Stimulated activated CD8-positive, alpha-beta memory T cell treated with anti-CD3 and anti-CD28 coated beads, Interleukin-15, amount 100 ng/mL, for 24 hours (primary cell): ENCODE data around the gene COL2A1.

Experiments used
- DNase-seq: peaks from one replicate; pipeline ENCODE4 v3.0.0-alpha.2; 2020; ENCODE audit warnings: low read depth

COL2A1 gene

GRCh38 chr12:48012070-48012469 is 7.8 kb upstream of the COL2A1 start:
- no peak for DNase-seq

GRCh38 chr12:48010366-48010970 is 6.2 kb upstream of the COL2A1 start:
- DNase-seq: no peak

DNA sequence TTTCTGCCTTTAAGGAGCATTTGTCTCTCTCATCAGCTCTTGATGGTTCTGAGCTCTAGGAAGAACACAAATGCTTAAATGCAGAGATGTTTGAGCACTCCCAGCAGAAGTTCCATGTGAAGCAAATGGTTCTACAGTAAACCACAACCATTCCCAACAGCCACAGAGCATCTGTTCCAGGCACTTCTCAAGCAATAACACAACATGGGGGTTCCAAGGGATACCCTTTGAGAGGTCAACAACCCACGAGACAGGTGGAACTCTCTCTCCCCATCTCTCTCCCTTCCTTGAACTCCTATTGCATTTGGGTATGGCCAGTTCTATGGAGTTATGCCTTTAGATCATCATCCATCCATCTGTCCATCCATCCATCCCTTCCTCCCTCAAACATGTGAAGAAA is 5.2 kb upstream of the COL2A1 start:
- no peak for DNase-seq

DNA sequence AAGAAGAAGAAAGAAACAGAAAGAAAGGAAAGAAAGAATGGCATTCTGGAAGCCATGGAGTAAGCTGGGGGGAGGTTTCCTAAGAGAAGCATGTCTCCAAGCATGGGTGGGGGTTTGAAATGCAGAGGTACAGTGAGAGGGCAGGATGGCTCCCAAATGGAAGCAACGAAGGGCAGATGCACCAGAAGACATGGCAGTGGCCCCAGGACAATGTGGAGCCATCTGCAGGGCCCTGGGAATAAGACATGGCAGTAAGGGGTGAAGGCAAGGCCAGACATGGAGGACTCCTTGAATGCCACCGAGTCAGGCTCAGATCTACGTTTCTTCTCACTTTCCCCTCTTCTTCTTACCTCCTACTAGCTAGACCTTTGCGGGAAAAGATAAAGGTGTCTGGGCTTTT is 4.7 kb upstream of the COL2A1 start:
- no peak for DNase-seq

- DNase-seq: no peak
Observed at GRCh38 chr12:48008349-48008748, 4.1 kb upstream of the COL2A1 start.

DNA sequence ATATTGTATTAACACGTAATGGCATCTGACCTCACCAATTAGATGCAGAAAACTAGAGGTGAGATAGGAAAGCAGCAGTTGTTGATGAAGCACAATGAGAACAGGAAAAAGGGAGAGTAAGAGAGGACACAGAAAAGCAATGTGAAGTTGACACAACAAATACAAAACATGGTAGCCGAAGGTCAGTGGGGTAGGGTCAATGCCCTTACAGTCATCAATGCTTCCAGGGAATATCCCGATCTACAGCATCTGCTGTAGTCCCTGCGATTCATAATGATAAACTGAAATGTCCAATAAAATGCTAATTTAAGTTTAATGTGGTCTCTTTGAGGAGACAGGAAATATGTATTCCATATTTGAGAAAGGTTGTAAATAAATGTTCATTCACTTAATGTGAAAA is 2.9 kb upstream of the COL2A1 start:
- no peak for DNase-seq

DNA sequence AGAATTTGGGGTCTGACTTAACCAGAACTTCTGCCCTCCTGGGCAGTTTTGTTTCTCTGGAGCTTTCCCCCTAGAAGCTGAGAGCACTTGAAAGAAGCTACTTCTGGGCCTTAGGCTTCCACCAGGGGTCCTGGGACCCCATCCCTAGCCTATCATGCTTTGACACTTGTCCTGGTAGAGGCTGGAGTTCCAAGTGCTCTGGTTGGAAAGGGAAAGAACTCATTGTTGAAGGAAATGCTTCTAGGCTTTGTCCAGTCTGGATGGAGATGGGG is 1.4 kb upstream of the COL2A1 start:
- no peak for DNase-seq

DNA sequence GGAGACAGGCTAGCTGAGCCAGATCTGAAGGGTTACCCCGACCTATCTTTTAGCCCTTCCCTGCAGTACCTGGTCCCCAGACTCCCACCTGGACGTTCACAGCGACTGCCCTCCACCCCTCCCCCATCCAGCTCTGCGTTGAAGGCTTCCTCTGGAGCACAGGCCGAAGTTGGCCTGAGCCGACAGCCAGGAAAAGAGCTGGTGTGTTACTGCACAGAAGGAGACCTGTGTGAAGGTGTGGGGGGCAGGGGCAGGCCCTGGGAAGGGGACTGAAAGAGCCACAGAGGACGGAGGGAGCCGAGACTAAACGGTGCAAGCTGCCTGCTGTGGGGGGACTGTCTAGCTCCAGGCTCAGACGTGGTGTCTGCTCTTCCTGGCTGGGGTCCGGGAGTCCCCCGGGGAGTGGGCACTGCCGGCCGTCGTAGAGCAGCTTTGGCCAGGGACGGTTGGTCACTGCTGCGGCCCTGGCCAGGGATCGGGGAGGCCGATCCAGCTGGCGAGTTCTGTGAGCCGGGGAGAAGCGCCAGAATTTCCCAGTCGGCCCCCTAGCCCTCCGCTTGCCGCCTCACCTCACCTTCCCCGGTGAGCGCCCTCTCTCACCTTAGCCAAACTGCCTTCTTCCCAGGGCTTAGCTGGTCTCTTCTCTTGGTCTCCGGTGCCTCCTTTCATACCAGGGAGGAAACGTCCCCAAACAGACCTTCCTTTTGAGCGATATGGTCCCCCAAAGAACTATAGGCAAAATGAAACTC is 899 bp upstream of the COL2A1 start:
- DNase-seq: no peak

- no peak for DNase-seq
Observed at GRCh38 chr12:48003226-48004052, 837 bp downstream of the COL2A1 start.

DNA sequence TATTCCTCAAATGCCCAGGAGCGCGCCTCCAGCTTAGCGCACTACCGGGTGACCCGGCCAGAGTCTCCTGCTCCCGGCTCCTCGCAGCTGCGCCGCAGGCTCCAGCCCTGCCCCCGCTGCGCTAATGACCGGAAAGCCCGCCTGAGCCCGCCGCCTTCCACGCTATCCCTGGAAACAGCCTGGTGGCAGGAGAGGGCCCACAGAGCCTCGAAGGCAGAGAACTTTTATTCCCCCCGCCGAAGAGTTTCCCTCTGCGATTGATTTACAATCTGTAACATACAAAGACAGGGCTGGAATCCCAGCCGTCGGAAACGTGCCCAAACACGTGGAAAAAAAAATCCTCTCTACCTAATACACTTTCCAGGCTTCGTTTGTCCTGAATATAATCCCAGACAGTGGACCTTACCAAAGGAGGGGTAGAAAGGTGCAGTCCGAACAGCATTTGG is 1.5 kb downstream of the COL2A1 start:
- no peak for DNase-seq

GRCh38 chr12:48002414-48002730 is 1.9 kb downstream of the COL2A1 start:
- no peak for DNase-seq

DNA sequence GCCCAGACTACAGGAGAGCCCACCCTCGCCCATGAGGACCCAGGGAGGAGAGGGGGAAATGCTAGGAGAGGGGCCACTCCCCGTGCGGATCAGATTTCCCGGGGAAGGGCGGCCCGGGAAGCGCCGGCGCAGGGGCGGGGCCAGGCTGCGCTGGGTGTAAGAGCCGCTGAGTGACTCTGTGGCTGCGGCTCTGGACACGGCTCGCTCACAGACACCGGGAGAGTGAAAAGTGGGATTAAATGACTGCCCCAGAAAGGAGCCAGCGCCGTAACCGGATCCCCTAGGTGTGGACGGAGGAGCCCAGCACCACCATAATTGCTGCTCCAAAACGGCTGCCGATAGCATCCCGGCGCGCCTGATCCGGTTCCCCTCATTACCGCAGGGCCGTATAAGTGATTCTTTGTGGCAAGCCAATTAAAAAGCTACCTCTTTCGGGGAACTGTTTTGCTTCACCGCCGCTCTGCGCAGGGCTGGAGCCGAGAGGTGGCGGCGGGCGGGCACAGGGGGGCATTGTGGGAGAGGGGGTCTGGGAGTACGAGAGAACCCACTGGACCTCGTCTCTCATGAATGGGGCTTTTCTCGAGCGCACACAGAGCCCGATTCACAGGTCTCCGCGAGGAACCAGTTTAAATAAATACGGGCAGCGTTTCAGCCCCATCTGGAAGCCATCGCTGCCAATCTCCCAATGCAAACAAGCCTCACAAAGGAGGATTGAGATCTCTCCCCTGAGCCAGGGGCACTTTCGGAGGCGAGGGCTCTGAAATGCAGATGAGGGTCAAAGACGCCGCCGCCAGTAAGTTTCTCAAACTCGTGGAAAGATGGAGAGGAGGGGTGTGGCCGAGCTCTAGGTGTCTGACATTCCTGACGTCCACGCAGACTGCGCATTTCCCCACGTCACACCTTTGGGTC is 2.5 kb downstream of the COL2A1 start:
- no peak for DNase-seq

DNA sequence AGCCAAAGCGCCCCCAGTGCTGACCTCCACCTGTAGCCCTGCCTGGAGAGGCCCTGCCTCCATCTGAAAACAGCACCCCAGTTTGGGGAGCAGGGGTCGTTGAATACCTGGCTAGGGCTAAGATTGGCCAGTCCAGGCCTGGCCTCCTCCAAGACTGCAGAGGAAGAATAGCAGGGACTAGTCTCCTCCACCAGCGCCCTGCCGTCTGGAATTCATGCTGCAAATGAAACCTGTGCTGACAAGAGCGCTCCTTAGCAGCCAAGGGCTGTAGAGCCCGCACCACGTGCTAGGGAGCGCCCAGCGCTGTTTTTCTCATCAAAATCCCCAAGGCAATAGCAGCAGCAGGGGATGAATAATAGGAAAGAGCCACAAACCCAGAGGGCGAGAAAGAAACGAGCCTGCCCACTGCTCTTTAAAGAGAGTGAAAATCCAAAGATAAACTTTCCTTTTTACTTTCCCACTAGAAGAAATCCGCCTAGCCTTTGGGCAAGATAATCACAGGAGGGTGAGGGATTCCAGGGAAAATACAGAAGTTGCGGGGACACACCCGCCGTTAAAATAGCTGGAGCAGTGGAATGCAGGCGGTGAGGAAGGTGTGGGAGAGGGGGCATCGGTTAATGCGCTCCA is 3.3 kb downstream of the COL2A1 start:
- DNase-seq: no peak

DNA sequence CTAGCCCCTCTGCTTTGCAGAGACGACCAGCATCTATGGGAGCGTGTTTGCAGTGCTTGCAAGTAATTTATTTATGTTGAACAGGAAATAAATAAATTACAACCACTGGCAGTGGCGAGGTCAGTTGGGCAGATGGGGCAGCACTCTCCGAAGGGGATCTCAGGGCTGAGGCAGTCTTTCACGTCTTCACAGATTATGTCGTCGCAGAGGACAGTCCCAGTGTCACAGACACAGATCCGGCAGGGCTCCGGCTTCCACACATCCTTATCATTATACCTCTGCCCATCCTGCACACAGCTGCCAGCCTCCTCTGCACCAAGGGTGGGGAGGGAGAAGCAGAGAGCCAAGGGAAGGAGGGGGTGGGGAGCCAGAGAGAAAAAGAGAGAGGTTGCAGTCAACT is 4.5 kb downstream of the COL2A1 start:
- no peak for DNase-seq

GRCh38 chr12:47997321-47997720 is 7.0 kb downstream of the COL2A1 start:
- DNase-seq: no peak

- no peak for DNase-seq
Observed at GRCh38 chr12:47995981-47996401, 8.3 kb downstream of the COL2A1 start.

- no peak for DNase-seq
Observed at GRCh38 chr12:47993491-47993890, 10.8 kb downstream of the COL2A1 start.

- no peak for DNase-seq
Observed at GRCh38 chr12:47992776-47993175, 11.5 kb downstream of the COL2A1 start.

- DNase-seq: no peak
Observed at GRCh38 chr12:47991106-47992061, 12.9 kb downstream of the COL2A1 start.

DNA sequence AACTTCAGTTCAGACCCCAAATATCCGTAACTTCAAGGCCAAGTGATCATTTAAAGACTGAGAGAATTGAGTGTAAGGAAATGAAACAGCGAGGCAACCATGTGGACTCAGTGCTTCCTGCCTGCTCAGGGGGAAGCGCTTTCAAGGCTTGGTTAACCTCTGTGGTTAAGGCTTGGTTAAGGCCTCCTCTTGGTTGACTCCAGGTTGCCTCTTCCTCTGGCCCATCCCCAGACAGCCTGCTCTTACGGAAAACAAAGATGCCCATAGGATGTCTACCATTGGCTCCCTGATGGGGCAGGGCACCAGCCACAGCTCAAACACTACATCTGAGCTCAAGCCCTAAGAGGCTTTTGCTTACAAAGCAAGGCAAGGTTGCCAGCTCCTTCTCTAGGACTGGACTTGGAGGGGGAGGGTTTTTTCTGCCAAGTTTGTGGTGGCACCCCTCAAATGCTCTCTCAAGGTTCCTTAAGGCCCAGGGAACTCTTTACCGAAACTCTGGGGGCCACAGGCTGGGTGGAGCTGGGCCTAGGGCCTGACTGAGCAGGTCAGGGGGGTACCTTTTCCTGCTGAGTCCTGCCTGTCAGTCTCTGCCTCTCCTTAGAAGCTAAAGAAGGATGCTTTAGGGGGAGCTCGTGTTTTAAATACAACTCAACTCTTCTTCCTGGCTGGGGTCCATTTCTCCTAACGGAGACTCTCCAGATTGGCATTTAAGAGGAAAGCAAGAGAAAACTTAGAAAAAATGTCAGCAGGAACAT is 13.7 kb downstream of the COL2A1 start:
- DNase-seq: no peak
